ENCODE data around the gene MAGI2. TPM values are rescaled to one million over a fixed set of nuclear protein-coding genes. Genes with fewer than 3 reads are reported as not detected.

The MAGI2 gene
- total and polyA plus RNA-seq, 2 of the 13 experiments (the other 11 are each of a cell fraction or from before 2014, with no cell fraction given) = 1.5 to 3.8 TPM

- Histone ChIP-seq H2AFZ (ENCODE audit: low read length) (no peak overlapping the region), H3K36me3 (replicated peaks in 1 of 2; ENCODE audit: control insufficient read depth in 1 of 2, insufficient read depth in 2 of 2, low read length in 2 of 2) (no peaks in the 10 kb centered on the region), H3K4me2 (ENCODE audit: low read depth, low read length) (no peak overlapping the region), H4K20me1 (ENCODE audit: insufficient read depth, low read length) (peaks cover 2% of the 10 kb centered on the region; the same call in 1 of the 2 replicates), H3K27ac (ENCODE audit: extremely low read length, insufficient read depth, low read length) (no peak overlapping the region), H3K9me3 (ENCODE audit: low read length) (no peaks in the 10 kb centered on the region), H3K27me3 (ENCODE audit: control insufficient read depth in 1 of 2, insufficient read depth in 2 of 2, low read length in 2 of 2) (no peaks in the 10 kb centered on the region), H3K4me3 (replicated peaks in 1 of 3; ENCODE audit: insufficient read depth in 1 of 3, low read depth in 2 of 3, low read length in 3 of 3) (no peak overlapping the region), H3K9ac (ENCODE audit: insufficient read depth, low read depth, low read length) (no peak overlapping the region), H3K79me2 (ENCODE audit: insufficient read depth, low read length) (no peaks in the 10 kb centered on the region), H3K4me1 (ENCODE audit: insufficient read depth, low read length) (no peaks in the 10 kb centered on the region)
- in situ Hi-C loops (cut with HindIII; ENCODE audit: extremely low pct_ligation_motif_present, low pct_unique_long_range_greater_than_20kb) (loop anchor here (25.0 kb wide), 1 partner anchor 449 kb away; no protein-coding TSS in a partner anchor), intact Hi-C loops (cut with micrococcal nuclease; ENCODE audit: unreplicated experiment) (no loop called here)
- WGBS (ENCODE audit: low lambda C conversion rate) = 81% methylated on average over 1 of the region's 1 CpG
- ATAC-seq = no peak
- POLR2A ChIA-PET = no interaction called here
- FAIRE-seq = no peak
- no TSS peak for BruUV-seq (replicated peaks)
- CTCF ChIA-PET (ENCODE audit: low intra/inter-chr PET ratio, low total read pairs) = no interaction called here
- no peak for DNase-seq (ENCODE audit: low spot score)
- no peak for TF ChIP-seq ZNF564 (CRISPR knock-in tag; IDR thresholded peaks at IDR 0.05)
- TF ChIP-seq HDAC1 (CRISPR knock-in tag; IDR thresholded peaks at IDR 0.05) = no peak
- no peak for TF ChIP-seq ZNF629 (CRISPR knock-in tag; conservative IDR thresholded peaks at IDR 0.05)
- no peak for TF ChIP-seq ZNF670 (CRISPR knock-in tag; IDR thresholded peaks at IDR 0.05; ENCODE audit: borderline replicate concordance)
- no peak for TF ChIP-seq STAT6 (CRISPR knock-in tag; IDR thresholded peaks at IDR 0.05; ENCODE audit: borderline replicate concordance)
- no peak for TF ChIP-seq ZNF253 (CRISPR knock-in tag; IDR thresholded peaks at IDR 0.05; ENCODE audit: borderline replicate concordance)
- TF ChIP-seq SMAD9 (CRISPR knock-in tag; IDR thresholded peaks at IDR 0.05) = no peak
Observed at GRCh38 chr7:79287981-79288380, 165.5 kb downstream of the MAGI2 start.
